H1 (cell line): ENCODE measurements around the gene CD59. TPM values are rescaled to one million over a fixed set of nuclear protein-coding genes. Genes with fewer than 3 reads are reported as not detected.

Experiments
- BRCA1 ChIP-seq: IDR thresholded peaks from 2 replicates; pipeline ENCODE4 v1.6.1; 2012; ENCODE audit warnings: low read depth, low read length, improper control_type of control experiment
- GABPA ChIP-seq: IDR thresholded peaks from 2 replicates; pipeline ENCODE4 v1.6.1; 2011; ENCODE audit warnings: mild to moderate bottlenecking, low read length, moderate library complexity, borderline replicate concordance; ENCODE audit not compliant: insufficient read depth
- polyA plus RNA-seq, 7 experiments: library from polyadenylated mRNA; depleted of rRNA in 3 of 7; stranded (reverse) in 5 of 7; unstranded in 2 of 7; fragments of >200 nt in 5 of 7; fragments of 200-250 nt in 2 of 7; gene quantifications; 1 replicate in 5 of 7; 2 replicates in 1 of 7; 4 replicates in 1 of 7; pipeline versions ENCODE4 v1.2.1 to v1.2.3, GENCODE V29; 2011 to 2013; ENCODE audit warnings: missing spikeins in 2 of 7, mixed read lengths in 2 of 7
- total RNA-seq: library from RNA; stranded (reverse); fragmentation: NEBNext Ultra II Directional; extraction: Animal tissue kit (Norgen Biotek cat#: 25700); gene quantifications from 2 replicates; pipeline ENCODE4 v1.2.1, GENCODE V29; 2021
- TF ChIP-seq, protein P1 (sequence below): IDR thresholded peaks from 2 replicates; pipeline ENCODE4 v1.6.1; 2011; ENCODE audit warnings: low read depth, mild to moderate bottlenecking, low read length; ENCODE audit not compliant: insufficient read depth

The CD59 gene
- total and polyA plus RNA-seq, 2 of the 8 experiments (the other 6 are each of a cell fraction or from before 2014, with no cell fraction given), result 63.1 to 90.3 TPM

- TF ChIP-seq, protein P1, sequence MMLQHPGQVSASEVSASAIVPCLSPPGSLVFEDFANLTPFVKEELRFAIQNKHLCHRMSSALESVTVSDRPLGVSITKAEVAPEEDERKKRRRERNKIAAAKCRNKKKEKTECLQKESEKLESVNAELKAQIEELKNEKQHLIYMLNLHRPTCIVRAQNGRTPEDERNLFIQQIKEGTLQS, result no peak
- no peak for TF ChIP-seq GABPA
- no peak for TF ChIP-seq BRCA1
These were observed 29.9 kb upstream of the CD59 start (continued) for GRCh38 chr11:33766085-33766484.
